HepG2 (cell line): ENCODE data around the gene TEX12. TPM values are rescaled to one million over a fixed set of nuclear protein-coding genes. Genes with fewer than 3 reads are reported as not detected.

Source experiments
- ATAC-seq: fragments of 200-7000 bp; cut with Tn5 transposase; 3 replicates; pipeline ENCODE4 v1.9.1; 2020; ENCODE audit warnings: mild to moderate bottlenecking, moderate library complexity
- BruUV-seq: library from RNA; stranded (reverse); fragments of 400-500 nt; replicated peaks from 2 replicates; lab custom pipeline; 2021; lab: Mats Ljungman, UMichigan
- CTCF ChIA-PET: fragments of 300-600 bp; formaldehyde crosslinking; extraction: SDS; loops from one replicate; lab custom pipeline; 2021; ENCODE audit warnings: low total read pairs, inconsistent platforms, low intra/inter-chr PET ratio; lab: Yijun Ruan, JAX
- POLR2A ChIA-PET: fragments of 350-600 bp; sonication (Branson Sonifier 250); formaldehyde crosslinking; loops from one replicate; lab custom pipeline; 2020; ENCODE audit warnings: antibody characterized with exemption, inconsistent platforms; lab: Yijun Ruan, JAX
- DNase-seq: peaks from one replicate; pipeline ENCODE4 v3.0.0-alpha.2; 2015; ENCODE audit warnings: low spot score
- FAIRE-seq: peaks from 3 replicates; lab custom pipeline; 2011; peaks lifted over from hg19 to GRCh38; lab: Jason Lieb, UNC
- H2AFZ ChIP-seq: one replicate; pipeline ENCODE4 v1.6.1; 2011; ENCODE audit warnings: low read length, inconsistent platforms
- H3K27ac ChIP-seq: fragments of 300-600 bp; 3 replicates; pipeline ENCODE4 v1.8.0; 2011; ENCODE audit warnings: mixed run types, mild to moderate bottlenecking, mixed read lengths, low read length, inconsistent platforms; ENCODE audit not compliant: insufficient read depth; ENCODE audit errors: extremely low read length
- H3K27me3 ChIP-seq, 2 experiments: fragments of 200-600 bp in 1 of 2; 2 replicates in 1 of 2; 3 replicates in 1 of 2; pipeline versions ENCODE4 v1.6.0 to v1.8.0; 2011; ENCODE audit warnings: low read length in 2 of 2, mild to moderate bottlenecking in 2 of 2, moderate library complexity in 2 of 2, inconsistent platforms in 1 of 2; ENCODE audit not compliant: insufficient read depth in 2 of 2, control insufficient read depth in 1 of 2
- H3K36me3 ChIP-seq, 2 experiments: fragments of 200-600 bp in 1 of 2; replicated peaks in 1 of 2; 2 replicates in 1 of 2; 3 replicates in 1 of 2; pipeline versions ENCODE4 v1.5.1 to v1.8.0; 2011; ENCODE audit warnings: low read length in 2 of 2, inconsistent platforms in 1 of 2; ENCODE audit not compliant: insufficient read depth in 2 of 2, control insufficient read depth in 1 of 2
- H3K4me1 ChIP-seq: 2 replicates; pipeline ENCODE4 v1.5.1; 2012; ENCODE audit warnings: low read length, inconsistent platforms; ENCODE audit not compliant: insufficient read depth
- H3K4me2 ChIP-seq: 2 replicates; pipeline ENCODE4 v1.6.0; 2011; ENCODE audit warnings: low read depth, low read length, inconsistent platforms
- H3K4me3 ChIP-seq, 3 experiments: fragments of 200-600 bp in 1 of 3; sonication (generic), shearing (Covaris generic) in 1 of 3; replicated peaks in 1 of 3; 2 replicates each; pipeline ENCODE4 v1.5.1; 2011 to 2016; ENCODE audit warnings: low read length in 3 of 3, inconsistent platforms in 2 of 3, low read depth in 2 of 3, mild to moderate bottlenecking in 2 of 3, control low read depth in 1 of 3, mixed read lengths in 1 of 3; ENCODE audit not compliant: insufficient read depth in 1 of 3
- H3K79me2 ChIP-seq: one replicate; pipeline ENCODE4 v1.6.1; 2011; ENCODE audit warnings: low read length, inconsistent platforms; ENCODE audit not compliant: insufficient read depth
- H3K9ac ChIP-seq: 2 replicates; pipeline ENCODE4 v1.6.0; 2011; ENCODE audit warnings: mild to moderate bottlenecking, low read depth, low read length, inconsistent platforms; ENCODE audit not compliant: insufficient read depth
- H3K9me3 ChIP-seq: 2 replicates; pipeline ENCODE4 v1.5.1; 2012; ENCODE audit warnings: mild to moderate bottlenecking, low read length
- H4K20me1 ChIP-seq: 2 replicates; pipeline ENCODE4 v1.6.0; 2011; ENCODE audit warnings: inconsistent platforms, mild to moderate bottlenecking, low read length, moderate library complexity; ENCODE audit not compliant: insufficient read depth
- POLR2AphosphoS5 ChIP-seq: IDR thresholded peaks from 2 replicates; pipeline ENCODE4 v1.6.1; 2012; ENCODE audit warnings: low read depth, low read length
- RBM22 ChIP-seq: fragments of 200-400 bp; formaldehyde crosslinking; optimal IDR thresholded peaks from 2 replicates; pipeline ENCODE3; 2017; ENCODE audit warnings: mild to moderate bottlenecking, low read length, moderate library complexity
- SPEN ChIP-seq: sonication (generic); formaldehyde crosslinking; IDR thresholded peaks from 2 replicates; pipeline ENCODE4 v1.5.1; 2020; ENCODE audit warnings: low read depth, mild to moderate bottlenecking, missing genetic modification reagents
- STAT6 ChIP-seq: sonication (generic); formaldehyde crosslinking; IDR thresholded peaks from 2 replicates; pipeline ENCODE4 v1.4.0; 2020; ENCODE audit warnings: missing genetic modification reagents, mild to moderate bottlenecking, borderline replicate concordance
- ZHX2 ChIP-seq, 2 experiments: sonication (generic) in 1 of 2; formaldehyde crosslinking in 1 of 2; IDR thresholded peaks; 2 replicates each; pipeline versions ENCODE4 v1.6.1 to v1.9.0; 2014 to 2022; ENCODE audit warnings: antibody characterized with exemption in 1 of 2, borderline replicate concordance in 1 of 2, inconsistent platforms in 1 of 2, low read depth in 1 of 2, missing genetic modification reagents in 1 of 2
- ZNF17 ChIP-seq: sonication (generic); formaldehyde crosslinking; IDR thresholded peaks from 2 replicates; pipeline ENCODE4 v1.5.0; 2020; ENCODE audit warnings: mild to moderate bottlenecking, missing genetic modification reagents
- ZNF543 ChIP-seq: sonication (generic); formaldehyde crosslinking; IDR thresholded peaks from 2 replicates; pipeline ENCODE4 v1.4.0; 2020; ENCODE audit warnings: mild to moderate bottlenecking, missing genetic modification reagents
- WGBS: methylation state at CpG from one replicate; pipeline ENCODE4 v1.1.6; 2017; ENCODE audit warnings: low lambda C conversion rate; 5-methylcytosine and 5-hydroxymethylcytosine counted together
- in situ Hi-C: cut with HindIII; loops from 2 replicates; pipeline ENCODE4 v1.10.0; 2017; ENCODE audit warnings: low pct_unique_long_range_greater_than_20kb; ENCODE audit not compliant: extremely low pct_ligation_motif_present
- intact Hi-C: fragments of 100-400 bp; cut with micrococcal nuclease; formaldehyde crosslinking; loops from one replicate; pipeline ENCODE4 v1.10.0; 2022; ENCODE audit not compliant: unreplicated experiment
- polyA plus RNA-seq, 8 experiments: library from polyadenylated mRNA; depleted of rRNA in 3 of 8; stranded (reverse) in 7 of 8; unstranded in 1 of 8; fragments of >200 nt; fragmentation: Illumina TruSeq in 4 of 8; extraction: Trizol in 4 of 8; gene quantifications; 2 replicates each; pipeline versions ENCODE4 v1.2.1 to v1.2.3, GENCODE V29; 2011 to 2016; ENCODE audit warnings: low read depth in 4 of 8, missing spikeins in 1 of 8, mixed read lengths in 1 of 8; ENCODE audit not compliant: insufficient read depth in 1 of 8
- total RNA-seq, 5 experiments: library from RNA; depleted of rRNA; stranded (reverse); fragments of >200 nt; fragmentation: Illumina TruSeq; extraction: Trizol; gene quantifications; 2 replicates each; pipeline ENCODE4 v1.2.3, GENCODE V29; 2016; ENCODE audit warnings: low read depth in 1 of 5
- TF ChIP-seq, protein P1 (sequence below): IDR thresholded peaks from 2 replicates; pipeline ENCODE4 v1.6.1; 2016; ENCODE audit warnings: missing genetic modification reagents, missing compliant biosample characterization

TEX12 gene
- total and polyA plus RNA-seq, 2 of the 13 experiments (the other 11 are each of a cell fraction or from before 2014, with no cell fraction given) = not detected

DNA sequence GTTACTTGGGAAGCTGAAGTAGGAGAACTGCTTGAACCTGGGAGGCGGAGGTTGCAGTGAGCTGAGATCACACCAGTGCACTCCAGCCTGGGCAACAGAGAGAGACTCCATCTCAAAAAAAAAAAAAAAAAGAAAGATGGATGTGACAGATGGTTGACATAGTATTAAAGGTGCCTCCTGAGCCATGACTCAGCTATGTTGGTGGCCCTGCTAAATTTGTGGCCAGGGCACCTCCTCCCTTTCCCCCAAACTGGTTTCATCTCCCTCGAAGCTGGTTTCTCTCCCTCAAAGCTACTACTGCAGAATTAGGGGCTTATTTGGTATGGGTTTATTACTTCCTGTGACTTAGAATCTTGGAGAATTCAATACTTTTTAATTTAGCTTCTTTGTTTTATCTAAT is 49.0 kb upstream of the TEX12 start:
- Histone ChIP-seq H3K9ac (no peak overlapping the region), H3K4me2 (no peak overlapping the region), H3K27me3 (no peaks in the 10 kb centered on the region), H3K79me2 (no peaks in the 10 kb centered on the region), H3K9me3 (no peaks in the 10 kb centered on the region), H2AFZ (no peak overlapping the region), H3K27ac (no peak overlapping the region), H3K36me3 (no peaks in the 10 kb centered on the region), H3K4me1 (peaks cover 5% of the 10 kb centered on the region; the same call in 1 of the 2 replicates), H4K20me1 (no peaks in the 10 kb centered on the region), H3K4me3 (no peak overlapping the region)
- ATAC-seq (no peak), FAIRE-seq (no peak), DNase-seq (no peak)
- no TSS peak for BruUV-seq
- POLR2A ChIA-PET = no interaction called here
- TF ChIP-seq POLR2AphosphoS5 = no peak
- CTCF ChIA-PET = no interaction called here
- WGBS = 86% methylated on average over 2 of the region's 2 CpGs
- intact Hi-C loops (no loop called here), in situ Hi-C loops (loop anchor here (10.0 kb wide), 1 partner anchor 167 kb away; no protein-coding TSS in a partner anchor)

- in situ Hi-C loops (no loop called here), intact Hi-C loops (no loop called here)
- ChIA-PET CTCF (no interaction called here), POLR2A (no interaction called here)
- no peak for FAIRE-seq
- ATAC-seq = no peak
- BruUV-seq = no TSS peak
- Histone ChIP-seq H3K4me2 (no peak overlapping the region), H3K36me3 (no peaks in the 10 kb centered on the region), H3K27me3 (no peaks in the 10 kb centered on the region), H3K27ac (no peak overlapping the region), H3K9me3 (no peaks in the 10 kb centered on the region), H2AFZ (no peak overlapping the region), H3K9ac (no peak overlapping the region), H3K4me3 (no peak overlapping the region), H4K20me1 (no peaks in the 10 kb centered on the region), H3K4me1 (no peaks in the 10 kb centered on the region), H3K79me2 (no peaks in the 10 kb centered on the region)
- DNase-seq = no peak
- 98% methylated on average over 5 of the region's 5 CpGs for WGBS
- TF ChIP-seq RBM22 (no peak), STAT6 (CRISPR knock-in tag) (no peak), SPEN (CRISPR knock-in tag) (no peak), ZHX2 (IDR thresholded peaks at IDR 0.05; ENCODE audit: low read depth) (no peak), ZHX2 (CRISPR knock-in tag; IDR thresholded peaks at IDR 0.05; ENCODE audit: borderline replicate concordance) (no peak), ZNF543 (CRISPR knock-in tag) (no peak), ZNF17 (CRISPR knock-in tag) (no peak)
- TF ChIP-seq, protein P1, sequence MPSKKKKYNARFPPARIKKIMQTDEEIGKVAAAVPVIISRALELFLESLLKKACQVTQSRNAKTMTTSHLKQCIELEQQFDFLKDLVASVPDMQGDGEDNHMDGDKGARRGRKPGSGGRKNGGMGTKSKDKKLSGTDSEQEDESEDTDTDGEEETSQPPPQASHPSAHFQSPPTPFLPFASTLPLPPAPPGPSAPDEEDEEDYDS (CRISPR knock-in tag) = no peak
These were observed 45.1 kb upstream of the TEX12 start for GRCh38 chr11:112121981-112122615.
